Spleen (tissue), 7 donors: ENCODE data around the gene SLC46A1.

ENCODE experiments used
- POLR2A ChIP-seq, 3 donors: fragments of 450-650 bp; IDR thresholded peaks; one replicate each; pipeline ENCODE4 v1.5.1; 2017; ENCODE audit warnings: antibody characterized with exemption in 3 of 3, mild to moderate bottlenecking in 1 of 3
- POLR2AphosphoS5 ChIP-seq, 3 donors: sonication (generic); formaldehyde crosslinking; IDR thresholded peaks; one replicate each; pipeline ENCODE4 v1.5.1; 2017; ENCODE audit warnings: antibody characterized with exemption in 3 of 3
- TF ChIP-seq, protein P1 (sequence below), 11 experiments: fragments of 200-600 bp in 7 of 11; fragments of 450-650 bp in 4 of 11; sonication (generic) in 4 of 11; IDR thresholded peaks in 8 of 11; conservative IDR thresholded peaks in 3 of 11; 1 replicate in 7 of 11; 2 replicates in 4 of 11; pipeline versions ENCODE4 v1.4.0 to v1.8.0; 2016 to 2021; ENCODE audit warnings: antibody characterized with exemption in 11 of 11, inconsistent platforms in 4 of 11, mild to moderate bottlenecking in 1 of 11
- donor health status: DM: no; HTN: no; CAD: no; lungs with moderate emphysema.
- donor health status: DM: no; HTN: no; CAD: no.
- donor health status: DM: no; HTN: no; CAD: no.

DNA sequence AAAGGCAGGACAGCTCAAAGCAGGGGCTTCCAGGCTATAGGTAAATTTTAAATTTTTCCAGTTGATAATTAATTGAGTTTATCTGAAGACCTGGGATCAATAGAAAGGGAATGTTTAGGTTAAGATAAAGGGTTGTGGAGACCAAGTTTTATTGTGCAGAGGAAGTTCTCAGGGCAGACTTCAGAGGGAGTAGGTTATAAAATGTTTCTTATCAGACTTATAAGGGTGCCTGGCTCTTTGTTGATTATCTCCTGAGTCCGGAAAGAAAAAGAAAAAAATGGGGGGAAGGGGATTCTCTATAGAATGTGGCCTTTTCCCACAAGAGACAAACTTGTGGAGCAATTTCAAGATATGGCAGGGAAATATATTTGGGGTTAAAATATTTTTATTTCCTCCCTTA lies 15.9 kb downstream of the SLC46A1 start:
- TF ChIP-seq, protein P1, sequence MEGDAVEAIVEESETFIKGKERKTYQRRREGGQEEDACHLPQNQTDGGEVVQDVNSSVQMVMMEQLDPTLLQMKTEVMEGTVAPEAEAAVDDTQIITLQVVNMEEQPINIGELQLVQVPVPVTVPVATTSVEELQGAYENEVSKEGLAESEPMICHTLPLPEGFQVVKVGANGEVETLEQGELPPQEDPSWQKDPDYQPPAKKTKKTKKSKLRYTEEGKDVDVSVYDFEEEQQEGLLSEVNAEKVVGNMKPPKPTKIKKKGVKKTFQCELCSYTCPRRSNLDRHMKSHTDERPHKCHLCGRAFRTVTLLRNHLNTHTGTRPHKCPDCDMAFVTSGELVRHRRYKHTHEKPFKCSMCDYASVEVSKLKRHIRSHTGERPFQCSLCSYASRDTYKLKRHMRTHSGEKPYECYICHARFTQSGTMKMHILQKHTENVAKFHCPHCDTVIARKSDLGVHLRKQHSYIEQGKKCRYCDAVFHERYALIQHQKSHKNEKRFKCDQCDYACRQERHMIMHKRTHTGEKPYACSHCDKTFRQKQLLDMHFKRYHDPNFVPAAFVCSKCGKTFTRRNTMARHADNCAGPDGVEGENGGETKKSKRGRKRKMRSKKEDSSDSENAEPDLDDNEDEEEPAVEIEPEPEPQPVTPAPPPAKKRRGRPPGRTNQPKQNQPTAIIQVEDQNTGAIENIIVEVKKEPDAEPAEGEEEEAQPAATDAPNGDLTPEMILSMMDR (IDR thresholded peaks at IDR 0.05 in 8 of 11, conservative IDR thresholded peaks at IDR 0.05 in 3 of 11), result no peak
- TF ChIP-seq POLR2A (IDR thresholded peaks at IDR 0.05) (no peak), POLR2AphosphoS5 (IDR thresholded peaks at IDR 0.05) (no peak)
